ENCODE measurements around the gene RPH3AL.

Gene RPH3AL

DNA sequence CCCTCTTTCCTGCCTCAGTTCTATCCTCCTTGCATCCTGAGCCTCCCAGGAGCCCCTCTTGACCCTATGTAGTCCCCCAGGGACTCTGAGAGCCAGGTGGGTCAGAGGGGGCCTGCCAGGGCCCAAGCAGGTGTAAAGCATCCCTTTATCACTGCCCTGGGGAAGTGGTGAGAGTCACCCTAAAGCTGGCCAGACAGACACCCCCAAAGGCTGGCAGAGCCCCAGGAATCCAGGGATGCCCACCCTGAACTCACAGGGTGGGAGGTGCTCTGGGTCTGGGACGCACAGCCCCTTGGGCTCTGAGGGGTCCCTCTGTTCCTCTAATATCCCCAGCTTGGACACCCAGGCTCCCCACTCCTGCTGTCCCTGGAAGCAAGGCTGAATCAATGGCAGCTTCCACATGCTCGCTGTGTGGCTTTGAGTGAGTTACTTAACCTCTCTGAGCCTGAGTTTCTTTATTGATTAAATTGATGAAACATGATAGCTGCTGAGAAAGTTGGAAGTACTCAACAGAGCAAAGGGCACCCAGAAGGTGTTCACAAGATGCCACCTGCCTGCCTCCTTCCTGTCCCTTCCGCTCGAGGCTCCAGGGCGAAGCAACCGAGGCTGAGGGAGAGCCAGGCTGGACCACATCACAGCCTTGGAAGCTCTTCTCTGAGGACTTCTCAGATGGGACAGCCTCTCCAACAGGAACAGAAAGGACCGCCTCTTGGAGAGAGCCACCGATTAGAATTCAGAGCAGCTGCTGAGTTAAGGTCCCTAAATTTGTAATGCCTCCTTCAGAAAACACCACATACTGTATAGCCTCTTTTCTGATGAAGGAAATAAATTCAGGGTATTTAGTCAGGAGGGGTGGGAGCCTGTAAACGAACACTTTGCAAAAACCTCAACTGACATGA lies 104.0 kb downstream of the RPH3AL start:
- Histone ChIP-seq H3K27ac (ENCODE audit: poor library complexity, severe bottlenecking) (no peak overlapping the region), H3K27me3 (ENCODE audit: insufficient read depth, poor library complexity, severe bottlenecking) (no peaks in the 10 kb centered on the region), H3K4me1 (ENCODE audit: insufficient read depth, poor library complexity, severe bottlenecking) (no peaks in the 10 kb centered on the region), H3K36me3 (ENCODE audit: low read depth) (no peaks in the 10 kb centered on the region), H3K4me3 (ENCODE audit: severe bottlenecking) (no peak overlapping the region), H3K9me3 (ENCODE audit: severe bottlenecking) (no peaks in the 10 kb centered on the region)
- DNase-seq (ENCODE audit: low spot score) (peak; percentile 13), ATAC-seq (ENCODE audit: low read depth) (no peak)
- TF ChIP-seq, protein P1, sequence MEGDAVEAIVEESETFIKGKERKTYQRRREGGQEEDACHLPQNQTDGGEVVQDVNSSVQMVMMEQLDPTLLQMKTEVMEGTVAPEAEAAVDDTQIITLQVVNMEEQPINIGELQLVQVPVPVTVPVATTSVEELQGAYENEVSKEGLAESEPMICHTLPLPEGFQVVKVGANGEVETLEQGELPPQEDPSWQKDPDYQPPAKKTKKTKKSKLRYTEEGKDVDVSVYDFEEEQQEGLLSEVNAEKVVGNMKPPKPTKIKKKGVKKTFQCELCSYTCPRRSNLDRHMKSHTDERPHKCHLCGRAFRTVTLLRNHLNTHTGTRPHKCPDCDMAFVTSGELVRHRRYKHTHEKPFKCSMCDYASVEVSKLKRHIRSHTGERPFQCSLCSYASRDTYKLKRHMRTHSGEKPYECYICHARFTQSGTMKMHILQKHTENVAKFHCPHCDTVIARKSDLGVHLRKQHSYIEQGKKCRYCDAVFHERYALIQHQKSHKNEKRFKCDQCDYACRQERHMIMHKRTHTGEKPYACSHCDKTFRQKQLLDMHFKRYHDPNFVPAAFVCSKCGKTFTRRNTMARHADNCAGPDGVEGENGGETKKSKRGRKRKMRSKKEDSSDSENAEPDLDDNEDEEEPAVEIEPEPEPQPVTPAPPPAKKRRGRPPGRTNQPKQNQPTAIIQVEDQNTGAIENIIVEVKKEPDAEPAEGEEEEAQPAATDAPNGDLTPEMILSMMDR (IDR thresholded peaks at IDR 0.05; ENCODE audit: poor library complexity, severe bottlenecking): no peak

DNA sequence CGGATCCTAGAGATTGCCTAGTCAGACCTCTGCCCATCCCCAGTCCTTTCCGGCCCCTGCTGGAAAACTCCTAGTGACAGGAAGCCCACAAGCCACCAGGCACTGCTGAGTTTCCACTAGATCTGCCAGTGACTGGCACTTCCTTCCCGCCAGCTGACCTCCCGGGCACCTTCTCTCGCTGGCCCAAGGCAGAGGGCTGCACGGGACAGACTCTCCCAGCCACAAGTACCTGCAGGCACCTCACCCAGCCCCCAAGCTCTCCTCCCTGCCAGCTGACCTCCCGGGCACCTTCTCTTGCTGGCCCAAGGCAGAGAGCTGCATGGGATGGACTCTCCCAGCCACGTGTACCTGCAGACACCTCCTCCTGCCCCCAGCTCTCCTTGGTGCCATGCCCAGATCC lies 104.8 kb downstream of the RPH3AL start:
- Histone ChIP-seq H3K4me1 (ENCODE audit: insufficient read depth, poor library complexity, severe bottlenecking) (no peaks in the 10 kb centered on the region), H3K27ac (ENCODE audit: poor library complexity, severe bottlenecking) (no peak overlapping the region), H3K27me3 (ENCODE audit: insufficient read depth, poor library complexity, severe bottlenecking) (no peaks in the 10 kb centered on the region), H3K9me3 (ENCODE audit: severe bottlenecking) (no peaks in the 10 kb centered on the region), H3K4me3 (ENCODE audit: severe bottlenecking) (no peak overlapping the region), H3K36me3 (ENCODE audit: low read depth) (no peaks in the 10 kb centered on the region)
- ATAC-seq (ENCODE audit: low read depth): no peak
- peak; percentile 17 for DNase-seq (ENCODE audit: low spot score)
- TF ChIP-seq, protein P1 (IDR thresholded peaks at IDR 0.05; ENCODE audit: poor library complexity, severe bottlenecking): no peak

DNA sequence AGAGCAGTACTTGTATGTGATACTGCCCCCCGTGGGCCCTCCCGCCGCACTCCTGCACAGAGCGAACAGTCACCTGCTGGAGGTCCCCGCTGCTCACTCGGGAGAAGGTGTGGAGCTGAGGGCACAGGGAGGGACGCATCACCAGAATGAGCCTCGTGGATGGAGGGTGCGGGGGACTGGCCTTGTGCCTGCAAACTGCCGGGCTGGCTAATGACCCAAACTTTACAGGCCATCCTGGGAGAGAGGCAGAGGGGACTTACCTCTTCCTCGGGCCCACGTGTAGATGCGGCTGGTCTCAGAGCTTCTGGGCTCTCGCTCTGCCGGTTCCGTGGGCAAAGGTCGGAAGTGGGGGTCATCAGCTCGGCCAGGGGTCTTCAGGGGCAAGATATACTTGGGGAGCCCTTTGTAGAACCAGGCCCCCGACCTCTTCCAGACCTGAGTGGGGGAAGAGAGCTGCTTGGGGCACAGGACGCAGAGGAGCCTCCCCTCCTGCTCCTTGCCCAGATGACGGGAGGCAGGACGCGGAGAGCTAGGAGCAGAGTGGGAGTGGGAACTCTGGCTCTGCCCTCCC lies 105.7 kb downstream of the RPH3AL start:
- Histone ChIP-seq H3K4me3 (ENCODE audit: severe bottlenecking) (no peak overlapping the region), H3K27me3 (ENCODE audit: insufficient read depth, poor library complexity, severe bottlenecking) (no peaks in the 10 kb centered on the region), H3K36me3 (ENCODE audit: low read depth) (no peaks in the 10 kb centered on the region), H3K4me1 (ENCODE audit: insufficient read depth, poor library complexity, severe bottlenecking) (no peaks in the 10 kb centered on the region), H3K9me3 (ENCODE audit: severe bottlenecking) (no peaks in the 10 kb centered on the region), H3K27ac (ENCODE audit: poor library complexity, severe bottlenecking) (no peak overlapping the region)
- TF ChIP-seq, protein P1 (IDR thresholded peaks at IDR 0.05; ENCODE audit: poor library complexity, severe bottlenecking): no peak
- peak; percentile 34 for DNase-seq (ENCODE audit: low spot score)
- no peak for ATAC-seq (ENCODE audit: low read depth)

DNA sequence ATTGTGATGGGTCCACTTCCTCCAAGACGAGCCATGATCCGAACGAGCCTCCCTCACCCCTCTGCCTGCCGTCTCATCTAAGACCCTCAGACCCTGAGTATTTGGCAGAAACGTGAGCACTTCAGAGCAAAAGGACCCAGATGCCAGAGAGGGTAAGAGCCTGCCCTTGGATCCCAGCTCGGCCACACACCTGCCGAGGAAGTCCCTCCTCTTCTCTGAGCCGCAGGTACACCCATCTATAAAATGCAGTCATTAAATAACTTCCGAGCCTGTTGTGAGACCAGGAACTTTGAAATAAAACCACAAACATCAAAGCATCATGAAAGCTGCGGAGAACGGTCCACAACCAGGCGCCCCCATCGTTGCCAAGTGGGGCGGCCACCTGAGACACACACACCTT lies 106.4 kb downstream of the RPH3AL start:
- H3K4me1 ChIP-seq (ENCODE audit: insufficient read depth, poor library complexity, severe bottlenecking): no peaks in the 10 kb centered on the region
- no peak overlapping the region for H3K4me3 ChIP-seq (ENCODE audit: severe bottlenecking)
- no peaks in the 10 kb centered on the region for H3K9me3 ChIP-seq (ENCODE audit: severe bottlenecking)
- ATAC-seq (ENCODE audit: low read depth) (no peak), DNase-seq (ENCODE audit: low spot score) (no peak)
- no peaks in the 10 kb centered on the region for H3K36me3 ChIP-seq (ENCODE audit: low read depth)
- H3K27me3 ChIP-seq (ENCODE audit: insufficient read depth, poor library complexity, severe bottlenecking): no peaks in the 10 kb centered on the region
- H3K27ac ChIP-seq (ENCODE audit: poor library complexity, severe bottlenecking): no peak overlapping the region
- TF ChIP-seq, protein P1 (IDR thresholded peaks at IDR 0.05; ENCODE audit: poor library complexity, severe bottlenecking): no peak

DNA sequence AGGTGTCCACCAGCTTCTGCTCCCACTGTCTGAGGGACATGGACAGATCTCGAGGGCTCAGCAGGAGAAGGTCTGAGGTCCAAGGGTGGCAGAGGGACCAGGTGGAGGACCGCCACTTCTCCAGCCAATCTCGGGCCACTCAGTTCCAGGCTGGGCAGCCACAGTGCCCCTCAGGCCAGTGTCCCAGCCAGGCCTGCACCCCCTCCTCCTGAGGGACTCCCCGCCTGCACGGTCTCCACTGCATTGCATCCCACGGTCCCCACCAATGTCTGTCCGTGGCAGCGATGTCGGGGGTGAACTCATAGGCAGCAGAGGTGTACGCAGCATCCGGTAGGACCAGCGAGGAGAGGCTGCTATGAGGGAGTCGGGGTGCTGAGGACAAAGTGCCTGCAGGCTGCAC lies 107.0 kb downstream of the RPH3AL start:
- no peaks in the 10 kb centered on the region for H3K27me3 ChIP-seq (ENCODE audit: insufficient read depth, poor library complexity, severe bottlenecking)
- no peaks in the 10 kb centered on the region for H3K4me1 ChIP-seq (ENCODE audit: insufficient read depth, poor library complexity, severe bottlenecking)
- ATAC-seq (ENCODE audit: low read depth) (no peak), DNase-seq (ENCODE audit: low spot score) (peak; percentile 31)
- H3K27ac ChIP-seq (ENCODE audit: poor library complexity, severe bottlenecking): no peak overlapping the region
- H3K9me3 ChIP-seq (ENCODE audit: severe bottlenecking): no peaks in the 10 kb centered on the region
- H3K4me3 ChIP-seq (ENCODE audit: severe bottlenecking): no peak overlapping the region
- TF ChIP-seq, protein P1 (IDR thresholded peaks at IDR 0.05; ENCODE audit: poor library complexity, severe bottlenecking): no peak
- no peaks in the 10 kb centered on the region for H3K36me3 ChIP-seq (ENCODE audit: low read depth)
